Measurements from ENCODE around the gene PDK2. TPM values are rescaled to one million over a fixed set of nuclear protein-coding genes. Genes with fewer than 3 reads are reported as not detected.

Gene PDK2
- total and polyA plus RNA-seq, 5 experiments from 2014 or later, result 27.9 to 47.4 (median 44.4) TPM

- peaks cover 0 to 32% (median 2%) of the 10 kb centered on the region in 3 donors for H3K36me3 Mint-ChIP-seq
- H3K9me3 Mint-ChIP-seq, result no peaks in the 10 kb centered on the region
- H3K4me1 Mint-ChIP-seq, result peaks cover 23 to 56% (median 50%) of the 10 kb centered on the region in 4 donors
- ATAC-seq (no peak), DNase-seq (no peak)
- H3K27me3 Mint-ChIP-seq, result peaks cover 0 to 3% (median 0%) of the 10 kb centered on the region in 5 donors
- POLR2A ChIA-PET, result interaction anchor here (0.9 to 1.4 kb wide), 2 partner anchors 16 to 53 kb away, joined by 3 to 4 read pairs; no protein-coding TSS in a partner anchor
- peak overlapping the region in 1 of 10 donors; percentile 22 for H3K4me3 Mint-ChIP-seq
- no peak overlapping the region for H3K27ac Mint-ChIP-seq
Observed at GRCh38 chr17:50097926-50098325, 2.8 kb downstream of the PDK2 start.

DNA sequence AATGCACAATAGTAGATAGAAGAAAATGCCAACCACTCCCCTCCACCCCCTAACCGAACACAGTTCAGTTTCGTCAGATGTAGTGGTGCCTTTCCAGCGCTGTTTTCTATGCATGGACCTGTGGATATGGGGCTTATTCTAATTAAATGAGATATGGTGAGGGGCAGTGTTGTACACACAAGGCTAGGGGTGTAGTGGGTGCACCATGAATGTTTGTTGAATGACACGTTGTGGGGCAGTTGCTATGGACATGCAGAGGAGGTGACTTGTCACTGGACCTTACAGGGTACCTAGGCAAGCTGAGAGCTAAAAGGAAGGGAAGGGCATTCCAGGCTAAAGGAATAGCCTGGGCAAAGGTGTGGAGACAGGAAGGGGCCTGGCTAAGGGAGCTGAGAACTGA lies 3.4 kb downstream of the PDK2 start:
- H3K9me3 Mint-ChIP-seq, result no peaks in the 10 kb centered on the region
- no peak overlapping the region for H3K4me3 Mint-ChIP-seq
- POLR2A ChIA-PET, result interaction anchor here (1.4 kb wide), 1 partner anchor 53 kb away, joined by 4 read pairs; no protein-coding TSS in a partner anchor
- peak overlapping the region in 2 of 10 donors; percentile 38 to 76 for H3K27ac Mint-ChIP-seq
- peaks cover 20 to 53% (median 50%) of the 10 kb centered on the region in 4 donors for H3K4me1 Mint-ChIP-seq
- DNase-seq (no peak), ATAC-seq (no peak)
- H3K27me3 Mint-ChIP-seq, result peaks cover 0 to 3% (median 0%) of the 10 kb centered on the region in 5 donors
- H3K36me3 Mint-ChIP-seq, result peaks cover 0 to 36% (median 2%) of the 10 kb centered on the region in 3 donors

GRCh38 chr17:50099003-50099402 lies 3.9 kb downstream of the PDK2 start:
- peaks cover 20 to 51% (median 49%) of the 10 kb centered on the region in 4 donors for H3K4me1 Mint-ChIP-seq
- ATAC-seq, result no peak
- H3K27ac Mint-ChIP-seq, result peak overlapping the region in 1 of 10 donors; percentile 76
- DNase-seq, result no peak
- POLR2A ChIA-PET, result no interaction called here
- no peaks in the 10 kb centered on the region for H3K9me3 Mint-ChIP-seq
- H3K27me3 Mint-ChIP-seq, result peaks cover 0 to 3% (median 0%) of the 10 kb centered on the region in 5 donors
- no peak overlapping the region for H3K4me3 Mint-ChIP-seq
- H3K36me3 Mint-ChIP-seq, result peaks cover 0 to 36% (median 2%) of the 10 kb centered on the region in 3 donors

DNA sequence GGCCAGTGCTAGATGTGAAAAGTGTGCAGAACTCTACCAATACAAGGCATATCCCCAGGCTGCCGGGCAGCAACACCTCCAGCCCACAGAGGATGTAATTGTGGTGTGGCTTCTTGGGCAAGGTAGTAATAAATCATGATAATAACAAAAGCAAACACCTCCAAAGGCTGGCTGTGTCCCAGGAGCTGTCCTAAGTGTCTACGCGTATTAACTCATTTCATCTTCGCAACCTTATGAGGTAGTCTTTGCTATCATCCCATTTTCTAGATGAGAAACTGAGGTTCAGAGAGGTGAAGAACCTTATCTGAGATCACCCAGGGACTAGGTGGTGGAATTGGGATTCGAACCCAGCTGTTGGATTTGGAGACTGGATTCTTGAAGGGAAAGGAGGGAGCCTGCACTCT lies 5.3 kb downstream of the PDK2 start:
- H3K27ac Mint-ChIP-seq, result peak overlapping the region in 1 of 10 donors; percentile 31
- ATAC-seq (no peak), DNase-seq (no peak)
- H3K9me3 Mint-ChIP-seq, result no peaks in the 10 kb centered on the region
- no peaks in the 10 kb centered on the region for H3K27me3 Mint-ChIP-seq
- H3K4me1 Mint-ChIP-seq, result peaks cover 17 to 44% (median 38%) of the 10 kb centered on the region in 4 donors
- POLR2A ChIA-PET, result no interaction called here
- H3K36me3 Mint-ChIP-seq, result peaks cover 0 to 45% (median 2%) of the 10 kb centered on the region in 3 donors
- no peak overlapping the region for H3K4me3 Mint-ChIP-seq

- Mint-ChIP-seq H3K36me3 (peaks cover 0 to 47% (median 2%) of the 10 kb centered on the region in 3 donors), H3K4me3 (no peak overlapping the region), H3K4me1 (peaks cover 12 to 40% (median 34%) of the 10 kb centered on the region in 4 donors), H3K9me3 (no peaks in the 10 kb centered on the region), H3K27me3 (no peaks in the 10 kb centered on the region), H3K27ac (peak overlapping the region in 2 of 10 donors; percentile 8 to 31)
- DNase-seq, result no peak
- POLR2A ChIA-PET, result no interaction called here
- no peak for ATAC-seq
Observed at GRCh38 chr17:50100921-50101345, 5.8 kb downstream of the PDK2 start.

- Mint-ChIP-seq H3K4me1 (peaks cover 8 to 33% (median 28%) of the 10 kb centered on the region in 4 donors), H3K4me3 (no peak overlapping the region), H3K27me3 (no peaks in the 10 kb centered on the region), H3K27ac (peak overlapping the region in 1 of 10 donors; percentile 8), H3K36me3 (peaks cover 0 to 51% (median 5%) of the 10 kb centered on the region in 3 donors), H3K9me3 (no peaks in the 10 kb centered on the region)
- no peak for DNase-seq
- ATAC-seq, result no peak
- POLR2A ChIA-PET, result no interaction called here
Observed at GRCh38 chr17:50101346-50102163, 6.4 kb downstream of the PDK2 start.

- no peaks in the 10 kb centered on the region for H3K9me3 Mint-ChIP-seq
- ATAC-seq, result no peak
- H3K36me3 Mint-ChIP-seq, result peaks cover 0 to 56% (median 5%) of the 10 kb centered on the region in 3 donors
- DNase-seq, result no peak
- no peak overlapping the region for H3K27ac Mint-ChIP-seq
- peaks cover 7 to 25% (median 21%) of the 10 kb centered on the region in 4 donors for H3K4me1 Mint-ChIP-seq
- POLR2A ChIA-PET, result interaction anchor here (0.6 kb wide), 2 partner anchors 205 to 795 kb away, joined by 3 read pairs; no protein-coding TSS in a partner anchor
- no peaks in the 10 kb centered on the region for H3K27me3 Mint-ChIP-seq
- no peak overlapping the region for H3K4me3 Mint-ChIP-seq
Observed at GRCh38 chr17:50102164-50102991, 7.2 kb downstream of the PDK2 start.

DNA sequence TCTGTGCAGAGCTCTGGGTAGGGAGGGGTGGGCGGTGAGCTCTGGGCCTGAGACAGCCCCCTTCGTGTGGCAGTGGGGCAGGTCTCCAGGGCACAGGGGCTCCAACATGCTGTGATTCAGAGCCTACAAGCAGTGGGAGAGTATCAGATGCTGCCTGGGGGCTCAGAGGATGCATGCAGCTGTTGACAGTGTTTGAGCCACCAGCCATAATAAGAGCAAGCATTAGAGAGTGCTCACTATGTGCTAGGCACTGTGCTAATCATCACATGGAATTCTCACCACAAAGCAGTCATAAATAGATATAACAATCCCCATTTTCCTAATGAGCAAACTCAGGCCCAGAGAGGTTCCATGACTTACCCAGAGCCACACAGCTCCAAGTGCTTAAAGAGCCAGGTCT lies 8.1 kb downstream of the PDK2 start:
- DNase-seq, result no peak
- peaks cover 0 to 54% (median 5%) of the 10 kb centered on the region in 3 donors for H3K36me3 Mint-ChIP-seq
- POLR2A ChIA-PET, result interaction anchor here (0.5 to 0.6 kb wide), 3 partner anchors 204 to 1019 kb away, joined by 3 read pairs; no protein-coding TSS in a partner anchor
- peaks cover 7 to 21% (median 18%) of the 10 kb centered on the region in 4 donors for H3K4me1 Mint-ChIP-seq
- no peaks in the 10 kb centered on the region for H3K9me3 Mint-ChIP-seq
- H3K27ac Mint-ChIP-seq, result no peak overlapping the region
- H3K27me3 Mint-ChIP-seq, result no peaks in the 10 kb centered on the region
- H3K4me3 Mint-ChIP-seq, result no peak overlapping the region
- ATAC-seq, result no peak

DNA sequence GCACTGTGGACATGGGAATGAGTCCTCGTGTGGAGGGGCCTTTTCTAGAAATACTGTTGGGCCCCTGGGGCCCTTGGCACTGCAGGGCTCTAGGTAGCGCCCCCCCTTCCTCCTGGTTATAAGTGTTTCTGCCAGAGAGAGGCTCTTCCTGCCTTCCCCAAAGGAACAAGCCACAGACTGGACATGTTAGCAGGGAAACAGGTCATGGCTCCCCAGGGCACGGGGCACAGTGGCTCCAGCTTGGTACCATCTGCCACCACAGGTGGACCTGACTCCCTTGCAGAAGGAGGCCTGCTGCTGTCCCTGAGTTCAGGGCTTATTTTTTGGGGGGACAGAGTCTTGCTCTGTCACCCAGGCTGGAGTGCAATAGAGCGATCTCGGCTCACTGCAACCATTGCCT lies 8.8 kb downstream of the PDK2 start:
- POLR2A ChIA-PET, result no interaction called here
- Mint-ChIP-seq H3K36me3 (peaks cover 0 to 54% (median 8%) of the 10 kb centered on the region in 3 donors), H3K27ac (no peak overlapping the region), H3K9me3 (no peaks in the 10 kb centered on the region), H3K27me3 (no peaks in the 10 kb centered on the region), H3K4me3 (no peak overlapping the region), H3K4me1 (peaks cover 7 to 16% (median 13%) of the 10 kb centered on the region in 4 donors)
- ATAC-seq (no peak), DNase-seq (peak in 1 of 10 donors; percentile 34)

DNA sequence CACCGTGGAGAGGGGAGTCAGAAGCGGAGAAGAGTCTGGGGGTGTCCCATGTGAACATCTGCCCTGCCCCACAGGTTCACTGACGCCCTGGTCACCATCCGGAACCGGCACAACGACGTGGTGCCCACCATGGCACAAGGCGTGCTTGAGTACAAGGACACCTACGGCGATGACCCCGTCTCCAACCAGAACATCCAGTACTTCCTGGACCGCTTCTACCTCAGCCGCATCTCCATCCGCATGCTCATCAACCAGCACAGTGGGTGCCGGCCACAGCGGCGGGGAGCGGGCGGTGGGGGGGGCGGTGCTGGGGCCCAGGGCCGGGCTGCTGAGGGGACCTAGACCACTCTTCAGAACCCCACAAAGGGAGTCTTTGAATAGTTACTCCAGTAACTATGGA lies 10.7 kb downstream of the PDK2 start:
- Mint-ChIP-seq H3K36me3 (peaks cover 0 to 42% (median 9%) of the 10 kb centered on the region in 3 donors), H3K4me1 (peaks cover under 1 to 6% (median 2%) of the 10 kb centered on the region in 4 donors)

GRCh38 chr17:50106393-50107131 lies 11.4 kb downstream of the PDK2 start:
- Mint-ChIP-seq H3K4me1 (peaks cover 0 to 4% (median 1%) of the 10 kb centered on the region in 4 donors), H3K4me3 (no peak overlapping the region), H3K9me3 (no peaks in the 10 kb centered on the region), H3K27me3 (no peaks in the 10 kb centered on the region), H3K36me3 (peaks cover 0 to 42% (median 9%) of the 10 kb centered on the region in 3 donors), H3K27ac (peak overlapping the region in 1 of 10 donors; percentile 50)
- ATAC-seq (no peak), DNase-seq (peak in 1 of 10 donors; percentile 31)
- POLR2A ChIA-PET, result no interaction called here

More for the DNA sequence above, 10.7 kb downstream of the PDK2 start:
- DNase-seq (peak in 1 of 10 donors; percentile 15), ATAC-seq (no peak)
- no peak overlapping the region for H3K4me3 Mint-ChIP-seq
- H3K9me3 Mint-ChIP-seq, result no peaks in the 10 kb centered on the region
- POLR2A ChIA-PET, result no interaction called here
- H3K27me3 Mint-ChIP-seq, result no peaks in the 10 kb centered on the region
- no peak overlapping the region for H3K27ac Mint-ChIP-seq
